ENCODE results near the gene TEX2.

The TEX2 gene

DNA sequence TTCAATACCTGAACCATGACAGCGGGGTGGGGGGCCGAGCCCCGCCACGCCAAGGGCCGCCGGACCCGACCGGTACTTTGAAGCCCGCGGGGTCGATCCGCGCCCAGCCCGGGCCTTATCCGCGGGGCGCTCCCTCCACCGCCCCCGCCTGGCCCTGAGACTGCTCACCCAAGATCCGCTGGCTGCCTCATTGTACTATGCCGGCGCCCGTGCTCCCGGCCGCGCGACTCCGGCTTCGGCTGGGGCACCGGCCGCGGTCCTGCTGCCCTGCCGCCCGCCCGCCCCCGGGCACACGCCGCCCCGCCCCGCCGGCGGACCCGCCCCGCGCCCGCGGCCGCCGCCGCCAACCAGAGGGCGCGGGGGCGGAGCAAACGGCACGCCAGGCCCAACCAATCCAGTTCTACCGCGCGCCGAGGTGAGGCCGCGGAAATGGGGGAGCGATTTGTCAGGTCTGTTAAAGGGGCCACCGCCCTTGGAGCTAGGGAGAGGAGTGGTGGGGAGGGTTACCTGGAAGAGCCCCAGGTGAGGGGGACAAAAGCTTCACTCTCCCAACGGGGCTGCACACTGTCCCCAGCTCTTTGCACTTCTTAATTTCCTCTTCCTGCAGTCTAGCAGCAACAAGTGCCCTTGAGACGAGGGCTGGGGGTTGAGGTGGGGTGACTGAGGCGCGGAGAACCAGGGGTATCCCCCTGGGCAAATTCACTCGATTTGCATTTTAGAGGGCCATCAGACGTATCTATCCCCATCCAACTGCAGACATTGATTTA is at the start of gene TEX2:
Gene TEX2, minus strand, starts transcription at position 261 of the 767 bp plus-strand sequence. CDS start 49,043 bp downstream, outside the sequence.
- DNase-seq = peak; percentile 47

DNA sequence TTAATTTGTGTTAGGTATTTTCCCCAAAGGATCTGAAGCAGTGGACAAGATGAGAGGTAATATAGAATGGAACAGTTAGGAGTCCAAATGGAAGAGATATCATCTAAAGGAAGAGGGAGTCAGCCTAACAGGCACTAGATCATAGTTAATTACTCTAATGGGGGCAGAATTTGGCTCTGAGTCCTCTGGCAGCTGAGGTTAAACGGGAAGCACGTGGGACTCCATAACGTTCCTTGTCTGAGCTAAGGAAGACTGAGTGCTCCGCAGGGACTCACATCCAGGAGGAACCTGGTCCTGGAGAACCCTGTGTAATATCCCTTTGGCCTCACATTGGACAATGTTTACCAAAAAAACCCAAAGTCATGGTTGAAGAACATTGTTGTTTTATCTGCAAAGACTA is 46.6 kb upstream of the TEX2 start:
- no peak for DNase-seq

GRCh38 chr17:64309021-64309420 is 46.0 kb upstream of the TEX2 start:
- no peak for DNase-seq

GRCh38 chr17:64306850-64307463 is 43.9 kb upstream of the TEX2 start:
- peak; percentile 15 for DNase-seq

DNA sequence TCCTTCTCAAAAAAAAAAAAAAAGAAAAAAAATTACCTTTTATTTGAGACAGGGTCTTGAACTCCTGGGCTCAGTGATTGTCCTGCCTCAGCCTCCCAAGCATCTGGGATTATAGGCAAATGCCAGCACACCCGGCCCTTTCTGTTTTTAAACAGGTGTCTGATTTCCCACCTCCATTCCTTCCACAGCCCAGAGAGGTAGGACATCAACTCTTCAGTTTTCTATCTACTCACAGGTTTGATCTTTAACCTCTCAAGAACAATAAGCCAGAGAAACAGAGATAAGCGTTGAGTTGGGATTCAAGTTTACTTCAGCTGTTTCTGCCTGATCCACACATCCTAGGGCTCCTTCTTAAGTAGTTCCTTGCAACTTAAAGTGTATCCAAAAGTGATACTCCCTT is 41.5 kb upstream of the TEX2 start:
- DNase-seq = no peak

GRCh38 chr17:64300699-64300965 is 37.6 kb upstream of the TEX2 start:
- DNase-seq = no peak

DNA sequence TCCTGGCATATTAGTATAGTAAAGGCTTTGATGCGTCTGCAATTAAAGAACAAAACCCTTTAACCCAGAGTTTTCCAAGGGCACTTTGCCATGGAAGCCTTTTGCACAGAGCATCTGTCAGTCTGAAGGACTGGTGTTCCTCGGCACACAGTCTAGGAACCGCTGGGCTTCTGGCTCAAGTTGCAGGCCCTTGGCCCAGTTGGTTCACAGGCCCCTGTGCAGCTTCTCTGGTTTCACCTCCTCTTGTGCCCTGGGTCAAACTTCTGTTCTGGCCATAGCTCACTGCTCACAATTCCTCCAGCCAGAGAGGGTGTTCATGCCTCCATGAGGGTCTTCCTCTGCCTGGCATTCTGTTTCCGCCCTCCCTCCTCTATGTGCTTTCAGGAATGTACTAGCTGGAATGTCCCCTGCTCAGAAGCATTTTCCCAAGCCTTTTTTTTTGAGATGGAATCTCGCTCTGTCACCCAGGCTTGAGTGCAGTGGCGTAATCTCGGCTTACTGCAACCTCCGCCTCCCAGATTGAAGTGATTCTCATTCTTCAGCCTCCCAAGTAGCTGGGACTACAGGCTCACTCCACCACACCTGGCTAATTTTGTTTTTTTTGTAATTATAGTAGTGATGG is 34.5 kb upstream of the TEX2 start:
- no peak for DNase-seq

DNA sequence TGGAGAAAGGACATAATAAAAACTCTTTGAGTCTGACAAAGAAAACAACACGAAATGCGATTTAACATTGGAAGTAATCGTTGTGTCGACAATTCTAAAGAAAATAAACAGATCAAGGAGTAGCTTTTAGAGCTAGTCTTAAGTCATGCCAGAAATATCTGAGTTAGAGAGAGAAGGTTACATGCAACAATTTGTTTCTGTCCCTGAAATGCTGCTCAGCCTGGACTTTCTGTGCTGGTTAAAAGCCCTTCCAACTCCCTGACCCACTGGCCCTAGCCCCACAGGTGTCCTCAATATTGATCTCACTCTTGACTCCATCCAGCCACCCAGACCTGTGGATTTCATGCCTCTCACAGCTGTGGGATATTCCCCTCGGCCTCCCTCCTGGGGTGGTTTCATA is 33.2 kb upstream of the TEX2 start:
- DNase-seq = no peak

- DNase-seq = no peak
Observed at GRCh38 chr17:64295146-64295545, 32.1 kb upstream of the TEX2 start.

- no peak for DNase-seq
Observed at GRCh38 chr17:64291268-64291851, 28.3 kb upstream of the TEX2 start.

DNA sequence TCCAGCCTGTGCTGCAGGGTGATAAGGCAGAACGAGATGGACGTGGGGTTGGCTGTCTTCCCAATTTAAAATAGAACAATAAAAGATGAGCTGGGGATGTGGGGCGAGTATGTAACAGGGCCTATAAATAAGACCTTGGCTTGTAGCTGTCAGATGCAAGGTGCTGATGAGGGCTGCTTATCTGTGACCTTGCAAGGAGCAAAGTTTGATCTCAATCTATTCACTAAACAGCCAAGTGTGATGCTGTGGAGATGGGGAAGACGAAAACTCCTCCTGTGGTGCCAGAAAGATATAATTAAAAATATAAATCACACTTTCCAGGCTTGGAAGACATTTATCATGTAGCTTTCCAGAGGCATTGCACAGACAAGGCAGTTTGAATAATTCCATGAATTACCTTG is 26.7 kb upstream of the TEX2 start:
- DNase-seq = no peak

GRCh38 chr17:64282753-64283080 is 19.7 kb upstream of the TEX2 start:
- no peak for DNase-seq

- no peak for DNase-seq
Observed at GRCh38 chr17:64281962-64282752, 19.1 kb upstream of the TEX2 start.

GRCh38 chr17:64278614-64279013 is 15.6 kb upstream of the TEX2 start:
- no peak for DNase-seq

DNA sequence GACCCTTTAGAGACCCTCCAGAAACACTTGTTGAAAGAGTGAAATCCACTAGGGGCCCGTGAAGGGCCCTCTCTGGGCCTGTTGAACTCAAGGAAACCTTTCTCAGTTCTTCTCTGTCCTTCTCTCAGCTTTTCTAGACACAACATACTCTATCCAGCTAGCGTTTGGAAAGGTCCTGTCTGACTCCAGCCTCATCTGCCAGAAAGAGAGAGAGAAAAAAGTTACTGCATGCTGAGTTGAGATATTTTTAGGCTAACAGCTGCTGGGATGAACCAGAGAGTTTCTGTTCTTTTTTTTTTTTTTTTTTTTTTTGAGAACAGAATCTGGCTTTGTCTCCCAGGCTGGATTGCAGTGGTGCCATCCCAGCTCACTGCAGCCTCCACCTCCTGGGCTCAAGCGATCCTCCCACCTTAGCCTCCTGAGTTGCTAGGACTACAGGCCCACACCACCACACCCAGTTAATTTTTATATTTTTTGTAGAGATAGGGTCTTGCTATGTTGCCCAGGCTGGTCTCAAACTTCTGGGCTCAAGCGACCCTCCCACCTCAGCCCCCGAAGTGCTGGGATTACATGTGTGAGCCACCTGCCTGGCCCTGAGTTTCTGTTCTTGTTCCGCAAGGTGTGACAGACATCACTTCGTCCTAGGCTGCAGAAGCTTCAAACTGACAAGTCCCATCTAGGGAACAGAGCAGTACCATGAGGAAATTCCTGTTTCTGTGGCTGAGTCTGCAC is 14.9 kb upstream of the TEX2 start:
- DNase-seq = no peak

GRCh38 chr17:64276961-64277505 is 14.0 kb upstream of the TEX2 start:
- no peak for DNase-seq

- no peak for DNase-seq
Observed at GRCh38 chr17:64275016-64275415, 12.0 kb upstream of the TEX2 start.

DNA sequence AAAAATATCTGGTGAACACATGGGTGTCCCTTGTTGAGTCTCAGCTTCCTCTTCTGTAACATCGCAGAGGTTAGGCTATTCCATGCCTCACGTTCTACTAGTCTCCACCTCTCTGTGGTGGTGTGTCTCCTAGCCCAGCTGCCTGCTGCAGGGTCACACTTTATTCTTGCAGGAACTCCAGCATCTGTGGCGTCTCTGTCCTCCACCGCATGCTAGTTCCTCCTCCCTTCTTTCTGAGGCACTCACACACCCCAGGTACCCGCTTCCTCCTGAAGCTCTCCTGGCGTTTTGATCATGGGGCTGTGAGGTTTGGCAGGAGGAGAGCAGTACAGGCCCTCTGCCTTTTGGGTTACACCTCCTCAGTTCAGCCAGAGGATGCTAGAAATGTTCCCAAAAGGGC is 9.9 kb upstream of the TEX2 start:
- no peak for DNase-seq

- DNase-seq = no peak
Observed at GRCh38 chr17:64270885-64271284, 7.8 kb upstream of the TEX2 start.

DNA sequence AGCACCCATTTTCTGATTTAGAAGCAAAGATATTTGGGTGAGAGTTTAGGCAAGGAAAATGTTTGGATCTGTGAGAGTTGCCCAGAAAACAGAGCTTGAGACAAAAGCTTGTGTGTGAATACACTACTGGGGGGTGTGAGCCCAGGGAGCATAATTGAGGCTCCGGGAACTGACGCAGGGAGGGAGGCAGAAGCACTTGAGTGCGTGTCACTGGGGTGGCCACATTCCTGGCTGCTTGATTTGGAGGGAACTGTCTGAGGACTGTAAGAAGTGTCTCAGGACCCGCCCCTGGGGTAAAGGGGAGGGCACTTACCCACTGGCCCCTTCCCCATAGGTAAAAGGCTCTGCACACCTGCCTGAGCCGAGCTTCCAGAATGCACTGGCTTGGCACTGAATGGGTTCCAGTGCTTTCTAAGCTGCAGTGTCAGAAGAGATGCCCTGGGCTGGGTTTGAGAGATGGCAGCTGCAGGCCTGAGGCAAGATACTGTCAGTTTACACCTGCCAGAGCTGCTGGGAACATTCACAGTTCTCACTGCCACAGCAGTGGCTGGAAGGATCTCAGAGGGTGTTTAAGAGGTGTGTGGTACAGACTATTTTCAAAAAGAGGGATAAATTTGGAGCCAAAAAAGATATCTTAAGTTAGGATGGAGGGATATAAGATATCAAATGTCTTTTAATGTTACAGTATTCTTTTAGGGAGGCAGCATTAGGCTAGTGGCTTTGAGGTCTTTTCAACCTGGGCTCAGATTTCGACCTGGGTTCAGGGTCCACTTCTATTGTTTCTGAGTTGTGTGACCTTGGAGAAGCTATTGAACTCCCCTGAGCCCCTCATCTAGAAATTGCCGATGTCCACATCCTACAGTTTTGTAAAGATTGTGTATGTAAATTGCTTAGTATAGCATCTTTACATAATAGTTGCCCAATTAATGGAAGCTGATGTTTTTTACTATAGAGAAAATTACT is 6.9 kb upstream of the TEX2 start:
- no peak for DNase-seq

GRCh38 chr17:64264891-64265290 is 1.8 kb upstream of the TEX2 start:
- no peak for DNase-seq

Data from GOT3 (cell line).